ENCODE results near the gene HSPBP1. TPM values are rescaled to one million over a fixed set of nuclear protein-coding genes. Genes with fewer than 3 reads are reported as not detected.

The HSPBP1 gene
- total RNA-seq, 1 donor from 2014 or later: 29.0 TPM

- H3K4me3 ChIP-seq: no peak overlapping the region
- intact Hi-C loops (cut with micrococcal nuclease): no loop called here
- no peaks in the 10 kb centered on the region for H3K27me3 ChIP-seq (ENCODE audit: low read depth)
- H3K9me3 ChIP-seq (replicated peaks): no peaks in the 10 kb centered on the region
- DNase-seq: no peak
- H3K4me1 ChIP-seq: no peaks in the 10 kb centered on the region
- H3K27ac ChIP-seq (replicated peaks): no peak overlapping the region
- peaks cover 49% of the 10 kb centered on the region for H3K36me3 ChIP-seq
- TF ChIP-seq, protein P1, sequence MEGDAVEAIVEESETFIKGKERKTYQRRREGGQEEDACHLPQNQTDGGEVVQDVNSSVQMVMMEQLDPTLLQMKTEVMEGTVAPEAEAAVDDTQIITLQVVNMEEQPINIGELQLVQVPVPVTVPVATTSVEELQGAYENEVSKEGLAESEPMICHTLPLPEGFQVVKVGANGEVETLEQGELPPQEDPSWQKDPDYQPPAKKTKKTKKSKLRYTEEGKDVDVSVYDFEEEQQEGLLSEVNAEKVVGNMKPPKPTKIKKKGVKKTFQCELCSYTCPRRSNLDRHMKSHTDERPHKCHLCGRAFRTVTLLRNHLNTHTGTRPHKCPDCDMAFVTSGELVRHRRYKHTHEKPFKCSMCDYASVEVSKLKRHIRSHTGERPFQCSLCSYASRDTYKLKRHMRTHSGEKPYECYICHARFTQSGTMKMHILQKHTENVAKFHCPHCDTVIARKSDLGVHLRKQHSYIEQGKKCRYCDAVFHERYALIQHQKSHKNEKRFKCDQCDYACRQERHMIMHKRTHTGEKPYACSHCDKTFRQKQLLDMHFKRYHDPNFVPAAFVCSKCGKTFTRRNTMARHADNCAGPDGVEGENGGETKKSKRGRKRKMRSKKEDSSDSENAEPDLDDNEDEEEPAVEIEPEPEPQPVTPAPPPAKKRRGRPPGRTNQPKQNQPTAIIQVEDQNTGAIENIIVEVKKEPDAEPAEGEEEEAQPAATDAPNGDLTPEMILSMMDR (IDR thresholded peaks at IDR 0.05; ENCODE audit: borderline replicate concordance): no peak
These were observed 9.6 kb downstream of the HSPBP1 start for GRCh38 chr19:55270172-55270942.

- H3K36me3 ChIP-seq: peaks cover 45% of the 10 kb centered on the region
- intact Hi-C loops (cut with micrococcal nuclease): no loop called here
These were observed 10.6 kb downstream of the HSPBP1 start for GRCh38 chr19:55269299-55269698.

DNA sequence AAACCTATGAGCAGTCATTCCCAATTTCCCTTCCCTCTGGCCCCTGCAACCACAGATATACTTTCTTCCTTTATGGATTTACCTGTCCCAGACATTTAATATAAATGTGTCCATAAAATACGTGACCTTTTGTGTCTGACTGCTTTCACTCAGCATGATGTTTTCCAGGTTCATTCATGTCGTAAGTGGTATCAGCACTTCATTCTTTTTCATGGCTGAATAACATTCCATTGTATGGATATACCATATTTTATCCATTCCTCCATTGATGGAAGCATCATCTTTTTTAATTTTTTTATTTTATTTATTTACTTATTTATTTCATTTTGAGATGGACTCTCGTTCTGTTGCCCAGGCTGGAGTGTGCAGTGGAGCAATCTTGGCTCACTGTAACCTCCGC is 13.1 kb downstream of the HSPBP1 start:
- no peaks in the 10 kb centered on the region for H3K4me1 ChIP-seq
- H3K27me3 ChIP-seq (ENCODE audit: low read depth): no peaks in the 10 kb centered on the region
- H3K9me3 ChIP-seq (replicated peaks): no peaks in the 10 kb centered on the region
- no peak overlapping the region for H3K4me3 ChIP-seq
- H3K36me3 ChIP-seq: peaks cover 28% of the 10 kb centered on the region
- no peak for DNase-seq
- intact Hi-C loops (cut with micrococcal nuclease): no loop called here
- H3K27ac ChIP-seq (replicated peaks): no peak overlapping the region
- TF ChIP-seq, protein P1 (IDR thresholded peaks at IDR 0.05; ENCODE audit: borderline replicate concordance): no peak

More at GRCh38 chr19:55269299-55269698, 10.6 kb downstream of the HSPBP1 start:
- Histone ChIP-seq H3K27ac (replicated peaks) (no peak overlapping the region), H3K9me3 (replicated peaks) (no peaks in the 10 kb centered on the region), H3K4me3 (no peak overlapping the region), H3K4me1 (no peaks in the 10 kb centered on the region), H3K27me3 (ENCODE audit: low read depth) (no peaks in the 10 kb centered on the region)
- no peak for DNase-seq
- TF ChIP-seq, protein P1 (IDR thresholded peaks at IDR 0.05; ENCODE audit: borderline replicate concordance): no peak

GRCh38 chr19:55266404-55266803 is 13.5 kb downstream of the HSPBP1 start:
- intact Hi-C loops (cut with micrococcal nuclease): no loop called here
- no peak overlapping the region for H3K27ac ChIP-seq (replicated peaks)
- TF ChIP-seq, protein P1 (IDR thresholded peaks at IDR 0.05; ENCODE audit: borderline replicate concordance): no peak
- H3K27me3 ChIP-seq (ENCODE audit: low read depth): no peaks in the 10 kb centered on the region
- DNase-seq: no peak
- no peaks in the 10 kb centered on the region for H3K9me3 ChIP-seq (replicated peaks)
- no peak overlapping the region for H3K4me3 ChIP-seq
- no peaks in the 10 kb centered on the region for H3K4me1 ChIP-seq
- peaks cover 27% of the 10 kb centered on the region for H3K36me3 ChIP-seq

- no peak for DNase-seq
- peaks cover 27% of the 10 kb centered on the region for H3K36me3 ChIP-seq
- no peaks in the 10 kb centered on the region for H3K9me3 ChIP-seq (replicated peaks)
- H3K27me3 ChIP-seq (ENCODE audit: low read depth): no peaks in the 10 kb centered on the region
- H3K4me3 ChIP-seq: no peak overlapping the region
- no peaks in the 10 kb centered on the region for H3K4me1 ChIP-seq
- intact Hi-C loops (cut with micrococcal nuclease): no loop called here
- TF ChIP-seq, protein P1 (IDR thresholded peaks at IDR 0.05; ENCODE audit: borderline replicate concordance): no peak
- no peak overlapping the region for H3K27ac ChIP-seq (replicated peaks)
These were observed 14.1 kb downstream of the HSPBP1 start for GRCh38 chr19:55265723-55266386.
